GM12873 (cell line): ENCODE measurements around the gene ZNF423.

Experiments used
- CTCF ChIP-seq: IDR thresholded peaks from 2 replicates; pipeline ENCODE4 v1.5.1; 2012; ENCODE audit warnings: low read depth, mild to moderate bottlenecking, moderate library complexity, low read length, control low read depth; ENCODE audit not compliant: insufficient read depth; ENCODE audit errors: missing control alignments

The ZNF423 gene

GRCh38 chr16:49514073-49514980 lies 341.6 kb downstream of the ZNF423 start:
- TF ChIP-seq CTCF, result no peak

GRCh38 chr16:49513040-49513439 lies 342.9 kb downstream of the ZNF423 start:
- peak; percentile 40 for TF ChIP-seq CTCF

GRCh38 chr16:49510654-49511305 lies 345.1 kb downstream of the ZNF423 start:
- no peak for TF ChIP-seq CTCF

- TF ChIP-seq CTCF, result no peak
These were observed 345.8 kb downstream of the ZNF423 start for GRCh38 chr16:49510141-49510540.

- TF ChIP-seq CTCF, result no peak
These were observed 350.4 kb downstream of the ZNF423 start for GRCh38 chr16:49505556-49505955.

- TF ChIP-seq CTCF, result no peak
These were observed 351.3 kb downstream of the ZNF423 start for GRCh38 chr16:49504626-49505025.

GRCh38 chr16:49504023-49504364 lies 351.9 kb downstream of the ZNF423 start:
- TF ChIP-seq CTCF, result no peak
